Stimulated activated naive B cell treated with anti-CD40 and anti-IgM and Interleukin-4, amounts not matched to agents 10 μg/mL and 1 μg/mL and 100 μg/mL, for 72 hours (primary cell): ENCODE measurements around the gene MAN1B1.

Source experiments
- ATAC-seq, 2 donors: fragments of 150-1000 bp; cut with Tn5 transposase; replicated peaks; 2 replicates each; pipeline ENCODE4 v1.10.0; 2021; ENCODE audit warnings: moderate library complexity in 1 of 2
- DNase-seq: peaks from one replicate; pipeline ENCODE4 v3.0.0; 2021
- H3K27ac Mint-ChIP-seq: one replicate; pipeline ENCODE4 v1.8.0; 2022; ENCODE audit warnings: mild to moderate bottlenecking, mixed read lengths
- H3K27me3 Mint-ChIP-seq, 2 donors: one replicate each; pipeline ENCODE4 v1.8.0; 2022; ENCODE audit warnings: mixed read lengths in 2 of 2
- H3K36me3 Mint-ChIP-seq, 2 donors: one replicate each; pipeline ENCODE4 v1.8.0; 2022; ENCODE audit warnings: mixed read lengths in 2 of 2, mild to moderate bottlenecking in 1 of 2
- H3K4me1 Mint-ChIP-seq, 2 donors: one replicate each; pipeline ENCODE4 v1.8.0; 2022; ENCODE audit warnings: mixed read lengths in 2 of 2, mild to moderate bottlenecking in 1 of 2
- H3K4me3 Mint-ChIP-seq, 2 donors: one replicate each; pipeline ENCODE4 v1.8.0; 2022; ENCODE audit warnings: mild to moderate bottlenecking in 2 of 2, mixed read lengths in 2 of 2, moderate library complexity in 1 of 2
- H3K9me3 Mint-ChIP-seq, 2 donors: one replicate each; pipeline ENCODE4 v1.8.0; 2022; ENCODE audit warnings: mixed read lengths in 2 of 2, mild to moderate bottlenecking in 1 of 2

MAN1B1 gene

GRCh38 chr9:137070201-137070905 lies 16.4 kb upstream of the MAN1B1 start, which contains the start of gene SAPCD2:
Gene SAPCD2, minus strand, starts transcription at chr9:137070557. Its CDS starts 97 bp downstream, at chr9:137070460.
- H3K9me3 Mint-ChIP-seq = no peaks in the 10 kb centered on the region
- peak within 1 kb of the TSS; percentile 75 to 80 for H3K4me3 Mint-ChIP-seq
- H3K4me1 Mint-ChIP-seq = peaks cover 21 to 28% of the 10 kb centered on the region in 2 donors
- peak within 1 kb of the TSS; percentile 82 for H3K27ac Mint-ChIP-seq
- H3K36me3 Mint-ChIP-seq = no peaks in the 10 kb centered on the region
- ATAC-seq (peak; percentile 93), DNase-seq (peak; percentile 78)
- H3K27me3 Mint-ChIP-seq = peaks cover 3 to 4% of the 10 kb centered on the region in 2 donors

- peak overlapping the region; percentile 82 for H3K27ac Mint-ChIP-seq
- peak overlapping the region; percentile 75 to 80 for H3K4me3 Mint-ChIP-seq
- no peak for DNase-seq
- peak; percentile 24 to 30 for ATAC-seq
- no peaks in the 10 kb centered on the region for H3K36me3 Mint-ChIP-seq
- H3K9me3 Mint-ChIP-seq = no peaks in the 10 kb centered on the region
- peaks cover 3 to 4% of the 10 kb centered on the region in 2 donors for H3K27me3 Mint-ChIP-seq
- H3K4me1 Mint-ChIP-seq = peaks cover 21 to 28% of the 10 kb centered on the region in 2 donors
Measured at GRCh38 chr9:137070906-137071275, 15.9 kb upstream of the MAN1B1 start.

- no peak for DNase-seq
- Mint-ChIP-seq H3K4me3 (peak overlapping the region; percentile 75 to 80), H3K27me3 (peaks cover 3 to 4% of the 10 kb centered on the region in 2 donors), H3K36me3 (no peaks in the 10 kb centered on the region), H3K27ac (peak overlapping the region; percentile 82), H3K9me3 (no peaks in the 10 kb centered on the region), H3K4me1 (peaks cover 21 to 28% of the 10 kb centered on the region in 2 donors)
- ATAC-seq = no peak
Measured at GRCh38 chr9:137071282-137071681, 15.5 kb upstream of the MAN1B1 start.

- ATAC-seq = no peak
- no peaks in the 10 kb centered on the region for H3K36me3 Mint-ChIP-seq
- no peak overlapping the region for H3K4me3 Mint-ChIP-seq
Measured at GRCh38 chr9:137073992-137074399, 12.8 kb upstream of the MAN1B1 start.

GRCh38 chr9:137074657-137075274 lies 12.0 kb upstream of the MAN1B1 start:
- DNase-seq (no peak), ATAC-seq (no peak)
- Mint-ChIP-seq H3K4me3 (no peak overlapping the region), H3K27ac (peak overlapping the region; percentile 37), H3K4me1 (peaks cover 22% of the 10 kb centered on the region in 2 donors), H3K36me3 (peaks cover 2 to 4% of the 10 kb centered on the region in 2 donors), H3K27me3 (no peaks in the 10 kb centered on the region), H3K9me3 (no peaks in the 10 kb centered on the region)

More at GRCh38 chr9:137073992-137074399, 12.8 kb upstream of the MAN1B1 start:
- no peak overlapping the region for H3K27ac Mint-ChIP-seq
- H3K4me1 Mint-ChIP-seq = peaks cover 20 to 22% of the 10 kb centered on the region in 2 donors
- DNase-seq = no peak
- H3K27me3 Mint-ChIP-seq = no peaks in the 10 kb centered on the region
- H3K9me3 Mint-ChIP-seq = no peaks in the 10 kb centered on the region

- Mint-ChIP-seq H3K27ac (no peak overlapping the region), H3K4me3 (no peak overlapping the region), H3K9me3 (no peaks in the 10 kb centered on the region), H3K4me1 (peaks cover 22 to 25% of the 10 kb centered on the region in 2 donors), H3K27me3 (no peaks in the 10 kb centered on the region), H3K36me3 (peaks cover 5 to 8% of the 10 kb centered on the region in 2 donors)
- no peak for DNase-seq
- no peak for ATAC-seq
Measured at GRCh38 chr9:137075275-137075775, 11.5 kb upstream of the MAN1B1 start.

- Mint-ChIP-seq H3K27ac (no peak overlapping the region), H3K4me1 (peaks cover 12 to 15% of the 10 kb centered on the region in 2 donors), H3K27me3 (no peaks in the 10 kb centered on the region), H3K9me3 (no peaks in the 10 kb centered on the region), H3K36me3 (peaks cover 8% of the 10 kb centered on the region in 2 donors), H3K4me3 (peak overlapping the region; percentile 67 to 77)
- DNase-seq (no peak), ATAC-seq (no peak)
Measured at GRCh38 chr9:137076636-137077009, 10.2 kb upstream of the MAN1B1 start.

- peaks cover 13 to 14% of the 10 kb centered on the region in 2 donors for H3K36me3 Mint-ChIP-seq
- no peak for DNase-seq
- H3K4me3 Mint-ChIP-seq = peak within 1 kb of the TSS; percentile 82 to 83
- peaks cover 12 to 16% of the 10 kb centered on the region in 2 donors for H3K4me1 Mint-ChIP-seq
- H3K27me3 Mint-ChIP-seq = no peaks in the 10 kb centered on the region
- peak within 1 kb of the TSS; percentile 59 for H3K27ac Mint-ChIP-seq
- ATAC-seq = peak; percentile 73 to 77
- no peaks in the 10 kb centered on the region for H3K9me3 Mint-ChIP-seq
Measured at GRCh38 chr9:137077010-137077747, 9.6 kb upstream of the MAN1B1 start, which contains the start of gene UAP1L1. Gene UAP1L1, plus strand, starts transcription at chr9:137077517. Its CDS starts 16 bp downstream, at chr9:137077533.

GRCh38 chr9:137077758-137078693 lies 8.8 kb upstream of the MAN1B1 start:
- H3K27me3 Mint-ChIP-seq = no peaks in the 10 kb centered on the region
- peak overlapping the region; percentile 42 for H3K27ac Mint-ChIP-seq
- DNase-seq = no peak
- H3K36me3 Mint-ChIP-seq = peaks cover 15 to 16% of the 10 kb centered on the region in 2 donors
- H3K4me1 Mint-ChIP-seq = peaks cover 17 to 22% of the 10 kb centered on the region in 2 donors
- peak overlapping the region; percentile 82 to 83 for H3K4me3 Mint-ChIP-seq
- peak; percentile 50 to 54 for ATAC-seq
- H3K9me3 Mint-ChIP-seq = no peaks in the 10 kb centered on the region

- Mint-ChIP-seq H3K4me3 (peak overlapping the region; percentile 82 to 83), H3K9me3 (no peaks in the 10 kb centered on the region), H3K4me1 (peaks cover 18 to 30% of the 10 kb centered on the region in 2 donors), H3K27me3 (no peaks in the 10 kb centered on the region), H3K27ac (no peak overlapping the region), H3K36me3 (peaks cover 15 to 16% of the 10 kb centered on the region in 2 donors)
- no peak for ATAC-seq
- DNase-seq = no peak
Measured at GRCh38 chr9:137078701-137079400, 7.9 kb upstream of the MAN1B1 start.

- Mint-ChIP-seq H3K4me1 (peaks cover 24 to 33% of the 10 kb centered on the region in 2 donors), H3K27ac (no peak overlapping the region), H3K27me3 (no peaks in the 10 kb centered on the region), H3K36me3 (peaks cover 15 to 16% of the 10 kb centered on the region in 2 donors), H3K4me3 (peak overlapping the region; percentile 41 to 48), H3K9me3 (no peaks in the 10 kb centered on the region)
- no peak for ATAC-seq
- no peak for DNase-seq
Measured at GRCh38 chr9:137079401-137079787, 7.4 kb upstream of the MAN1B1 start.

GRCh38 chr9:137080260-137081122 lies 6.3 kb upstream of the MAN1B1 start:
- ATAC-seq (no peak), DNase-seq (no peak)
- Mint-ChIP-seq H3K4me3 (no peak overlapping the region), H3K4me1 (peaks cover 30 to 32% of the 10 kb centered on the region in 2 donors), H3K27me3 (no peaks in the 10 kb centered on the region), H3K9me3 (no peaks in the 10 kb centered on the region), H3K36me3 (peaks cover 15 to 17% of the 10 kb centered on the region in 2 donors), H3K27ac (no peak overlapping the region)
